GM12875 (cell line): Measurements from ENCODE around the gene SH3RF2.

Experiments
- H3K4me3 ChIP-seq: one replicate; pipeline ENCODE4 v1.5.1; 2011; ENCODE audit warnings: low read depth, low read length, control low read depth
- TF ChIP-seq, protein P1 (sequence below): IDR thresholded peaks from 2 replicates; pipeline ENCODE4 v1.5.1; 2011; ENCODE audit warnings: low read depth, mild to moderate bottlenecking, control low read depth, inconsistent platforms, low read length, moderate library complexity, borderline replicate concordance; ENCODE audit not compliant: insufficient read depth

Gene SH3RF2

DNA sequence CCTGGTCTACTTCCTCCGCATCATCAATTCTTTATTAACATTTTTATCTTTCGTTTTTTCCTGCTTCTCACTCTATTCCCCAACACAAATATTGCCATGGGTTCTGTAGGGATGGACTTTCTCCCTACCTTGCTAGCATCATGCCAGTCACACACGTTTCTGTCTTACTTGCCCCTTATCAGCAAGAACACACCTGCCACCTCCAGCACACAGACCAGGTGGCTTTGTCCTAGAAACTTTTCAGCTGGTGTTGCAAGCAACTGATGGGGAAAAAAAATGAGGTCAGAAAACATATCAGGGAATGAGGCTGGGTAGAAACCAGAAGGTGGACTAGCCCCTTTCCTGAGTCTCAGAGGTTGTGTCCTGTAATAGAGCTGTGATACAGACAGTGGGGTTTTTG, 5.8 kb downstream of the SH3RF2 start:
- TF ChIP-seq, protein P1, sequence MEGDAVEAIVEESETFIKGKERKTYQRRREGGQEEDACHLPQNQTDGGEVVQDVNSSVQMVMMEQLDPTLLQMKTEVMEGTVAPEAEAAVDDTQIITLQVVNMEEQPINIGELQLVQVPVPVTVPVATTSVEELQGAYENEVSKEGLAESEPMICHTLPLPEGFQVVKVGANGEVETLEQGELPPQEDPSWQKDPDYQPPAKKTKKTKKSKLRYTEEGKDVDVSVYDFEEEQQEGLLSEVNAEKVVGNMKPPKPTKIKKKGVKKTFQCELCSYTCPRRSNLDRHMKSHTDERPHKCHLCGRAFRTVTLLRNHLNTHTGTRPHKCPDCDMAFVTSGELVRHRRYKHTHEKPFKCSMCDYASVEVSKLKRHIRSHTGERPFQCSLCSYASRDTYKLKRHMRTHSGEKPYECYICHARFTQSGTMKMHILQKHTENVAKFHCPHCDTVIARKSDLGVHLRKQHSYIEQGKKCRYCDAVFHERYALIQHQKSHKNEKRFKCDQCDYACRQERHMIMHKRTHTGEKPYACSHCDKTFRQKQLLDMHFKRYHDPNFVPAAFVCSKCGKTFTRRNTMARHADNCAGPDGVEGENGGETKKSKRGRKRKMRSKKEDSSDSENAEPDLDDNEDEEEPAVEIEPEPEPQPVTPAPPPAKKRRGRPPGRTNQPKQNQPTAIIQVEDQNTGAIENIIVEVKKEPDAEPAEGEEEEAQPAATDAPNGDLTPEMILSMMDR, result no peak
- H3K4me3 ChIP-seq, result no peak overlapping the region

DNA sequence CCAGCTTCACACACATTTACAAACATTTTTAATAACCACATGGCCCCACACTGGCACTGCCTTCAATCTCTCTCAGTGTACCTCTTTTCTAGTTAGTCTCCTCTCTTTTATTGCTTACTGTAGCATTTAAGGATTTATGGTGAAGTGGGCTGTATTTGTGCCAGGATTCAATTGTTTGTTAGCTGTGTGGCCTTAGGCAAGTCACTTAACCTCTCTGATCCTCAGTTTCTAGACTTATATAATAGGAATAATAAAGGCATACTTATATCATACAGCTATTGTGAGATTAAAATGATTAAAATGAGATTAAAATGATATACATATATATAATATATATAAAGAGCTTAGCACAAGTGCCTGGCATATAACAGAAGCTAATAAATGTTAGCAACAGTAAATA, 6.4 kb downstream of the SH3RF2 start:
- TF ChIP-seq, protein P1, result no peak
- no peak overlapping the region for H3K4me3 ChIP-seq

DNA sequence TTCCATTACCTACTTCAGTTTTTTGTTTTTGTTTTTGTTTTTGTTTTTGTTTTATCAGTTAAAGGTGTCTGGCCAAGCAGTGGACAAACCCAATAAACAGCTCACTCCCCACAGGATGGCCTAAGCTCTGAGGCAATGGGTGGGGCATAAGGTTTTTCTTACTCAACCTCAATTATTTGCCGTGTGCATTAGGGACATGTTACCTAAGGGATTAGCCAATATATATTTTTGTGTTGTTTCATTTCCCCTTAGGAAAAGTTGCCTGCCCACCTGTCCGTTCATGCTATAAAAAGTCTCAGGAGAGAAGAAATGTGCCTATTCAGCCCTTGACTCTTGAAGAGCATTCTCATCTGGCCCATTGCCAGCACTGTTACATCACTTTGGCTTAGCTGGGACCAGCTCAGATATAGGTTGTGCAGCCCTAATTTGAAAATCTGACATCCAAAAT, 7.3 kb downstream of the SH3RF2 start:
- no peak overlapping the region for H3K4me3 ChIP-seq
- TF ChIP-seq, protein P1, result no peak

DNA sequence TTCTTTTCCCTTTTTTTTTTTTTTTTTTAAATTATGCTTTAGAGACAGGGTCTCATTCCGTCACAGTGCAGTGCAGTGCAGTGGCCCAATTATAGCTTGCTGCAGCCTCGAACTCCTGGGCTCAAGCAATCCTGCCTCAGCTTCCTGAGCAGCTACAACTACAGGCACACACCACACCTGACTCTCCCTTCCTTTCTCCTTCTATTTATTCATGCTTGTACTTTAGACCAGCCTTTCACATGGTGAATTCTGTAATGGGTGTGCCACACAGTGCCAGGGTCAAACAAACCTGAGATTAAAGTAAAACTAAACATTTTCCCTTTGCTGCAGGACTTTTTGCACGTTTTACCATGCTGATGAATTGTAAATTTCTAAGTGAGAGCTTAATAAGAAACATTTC, 8.0 kb downstream of the SH3RF2 start:
- TF ChIP-seq, protein P1, result no peak
- H3K4me3 ChIP-seq, result no peak overlapping the region

DNA sequence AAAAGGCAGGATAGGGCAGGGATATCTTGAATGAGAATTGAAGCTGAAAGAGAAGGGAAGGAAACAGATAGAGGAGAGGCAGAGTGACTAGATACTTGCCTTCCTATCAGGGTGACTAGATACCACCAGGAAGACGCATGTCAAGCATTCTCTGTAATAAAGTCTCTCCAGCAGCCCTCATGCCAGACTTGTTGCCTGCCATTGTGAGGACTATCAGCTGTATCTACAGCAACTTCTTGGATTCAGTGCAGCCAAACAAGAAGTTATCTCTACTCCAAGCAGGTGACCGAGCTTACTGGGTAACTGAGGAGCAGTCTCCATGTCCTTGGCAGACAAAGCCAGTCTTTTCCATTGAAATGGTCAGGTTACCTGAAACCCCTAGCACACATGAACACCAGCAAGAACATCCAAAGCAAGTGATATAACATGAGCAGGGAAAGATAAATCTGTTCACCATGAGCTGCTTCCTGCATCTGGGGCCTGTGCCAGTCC, 9.3 kb downstream of the SH3RF2 start:
- TF ChIP-seq, protein P1, result no peak
- H3K4me3 ChIP-seq, result no peak overlapping the region

DNA sequence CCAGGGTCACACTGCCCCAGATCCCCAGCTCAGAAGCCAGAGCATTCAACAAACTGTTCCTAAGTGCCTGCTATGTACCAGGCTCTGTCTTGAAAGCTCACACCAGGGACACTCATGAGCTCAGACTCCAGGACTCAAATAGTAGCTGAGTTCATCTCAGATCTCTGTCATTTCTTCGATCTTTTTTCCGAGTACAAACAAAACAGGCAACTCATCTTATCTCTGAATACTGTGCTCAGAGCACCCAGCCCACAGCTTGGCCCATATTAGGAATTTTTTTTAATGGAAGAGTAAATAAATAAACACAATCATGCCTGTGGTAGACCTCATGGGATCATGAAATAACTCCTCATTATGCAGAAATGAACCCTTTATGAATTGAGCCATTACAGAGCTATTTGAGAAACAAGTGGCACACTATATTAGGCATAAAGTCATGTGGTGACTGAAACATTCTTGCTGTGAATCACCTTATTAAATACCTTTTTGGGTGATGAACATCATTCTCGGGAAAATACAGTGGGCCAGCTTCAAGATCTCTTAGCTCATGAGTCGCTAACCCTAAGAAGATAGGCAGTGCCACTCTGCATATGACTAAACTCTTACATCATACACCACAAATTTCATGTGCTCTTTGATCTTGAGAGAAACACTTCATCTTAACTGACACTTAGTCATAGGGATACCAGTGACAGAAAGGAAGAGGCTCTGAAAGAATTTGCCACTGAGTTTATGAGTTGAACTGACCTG, 9.9 kb downstream of the SH3RF2 start:
- no peak overlapping the region for H3K4me3 ChIP-seq
- TF ChIP-seq, protein P1, result no peak

DNA sequence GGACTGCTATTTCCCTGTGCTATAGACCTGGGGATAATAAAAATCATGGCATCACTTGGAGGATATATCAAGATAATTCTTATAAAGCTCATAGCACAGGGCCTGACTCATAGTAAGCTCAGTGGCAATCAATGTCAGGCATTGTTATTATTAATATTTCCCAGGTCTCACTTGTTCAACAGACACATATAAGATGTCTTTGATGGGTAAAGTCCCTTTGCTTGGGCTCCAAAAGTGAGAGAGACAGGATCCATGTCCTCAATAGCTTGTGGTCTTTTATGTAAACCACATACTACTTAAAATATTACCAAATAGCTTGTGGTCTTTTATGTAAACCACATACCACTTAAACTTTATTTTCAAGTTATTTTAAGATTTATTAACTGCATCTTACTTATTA, 11.2 kb downstream of the SH3RF2 start:
- TF ChIP-seq, protein P1, result no peak
- H3K4me3 ChIP-seq, result no peak overlapping the region
